HG02884 (cell line): Measurements from ENCODE around the gene METTL23.

Source experiments
- ATAC-seq: cut with Tn5 transposase; IDR thresholded peaks from one replicate; pipeline ENCODE4 v1.9.1; 2021; ENCODE audit warnings: mild to moderate bottlenecking, moderate library complexity; ENCODE audit not compliant: unreplicated experiment

METTL23 gene

DNA sequence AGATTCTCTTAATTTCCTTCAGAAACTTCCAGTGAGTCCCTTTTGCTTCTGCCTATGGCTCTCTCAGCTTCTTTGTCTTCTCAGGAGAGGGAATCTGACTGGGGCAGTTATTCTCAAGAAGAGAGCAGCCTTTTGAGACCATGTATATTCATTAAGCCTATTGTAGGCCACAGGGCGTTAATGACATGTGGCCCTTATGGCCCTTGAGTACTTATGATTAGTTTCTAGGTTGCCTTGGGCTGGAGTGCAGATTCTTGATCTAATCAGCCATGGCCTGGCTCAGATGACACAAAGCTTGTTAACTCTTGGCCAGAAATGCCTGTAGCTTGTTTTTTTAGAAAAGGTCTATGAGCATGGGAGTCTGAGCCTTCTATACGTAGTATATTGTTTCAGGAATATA is 28.6 kb downstream of the METTL23 start:
- ATAC-seq: no peak

DNA sequence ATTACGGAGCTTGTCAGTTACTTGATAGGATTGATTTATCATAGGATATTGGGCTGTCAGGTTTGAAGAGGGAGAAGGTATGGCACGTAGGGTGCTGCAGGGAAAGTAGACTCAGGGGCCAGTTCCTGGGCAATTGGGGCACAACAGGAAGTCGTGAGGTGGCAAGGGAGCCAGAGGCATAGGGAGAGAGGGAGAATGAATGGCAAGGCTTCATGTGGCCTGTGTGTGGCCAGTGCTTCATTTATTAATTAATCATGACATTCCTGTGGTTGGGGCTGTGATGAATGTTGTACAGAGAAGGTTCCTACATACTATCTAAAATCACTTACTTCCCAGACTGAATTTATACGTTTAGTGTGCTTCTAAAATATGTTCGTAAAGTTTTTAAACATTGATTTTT is 30.6 kb downstream of the METTL23 start:
- ATAC-seq: no peak

DNA sequence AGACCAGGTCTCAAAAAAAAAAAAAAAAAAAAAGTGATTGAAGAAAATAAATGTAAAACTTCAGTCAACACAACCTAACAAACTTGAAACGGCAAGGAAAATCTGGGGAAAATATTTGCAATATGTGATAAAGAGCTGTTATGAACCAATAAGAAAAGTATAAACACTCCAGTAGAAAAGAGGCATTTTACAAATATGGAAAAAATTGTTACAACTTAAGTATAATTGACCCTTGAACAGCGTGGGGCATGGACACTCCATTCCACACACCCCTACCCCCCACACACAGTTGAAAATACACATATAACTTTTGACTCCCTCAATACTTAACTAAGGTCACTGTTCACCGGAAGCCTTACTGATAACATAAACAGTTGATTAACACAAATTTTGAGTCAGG is 31.9 kb downstream of the METTL23 start:
- no peak for ATAC-seq

DNA sequence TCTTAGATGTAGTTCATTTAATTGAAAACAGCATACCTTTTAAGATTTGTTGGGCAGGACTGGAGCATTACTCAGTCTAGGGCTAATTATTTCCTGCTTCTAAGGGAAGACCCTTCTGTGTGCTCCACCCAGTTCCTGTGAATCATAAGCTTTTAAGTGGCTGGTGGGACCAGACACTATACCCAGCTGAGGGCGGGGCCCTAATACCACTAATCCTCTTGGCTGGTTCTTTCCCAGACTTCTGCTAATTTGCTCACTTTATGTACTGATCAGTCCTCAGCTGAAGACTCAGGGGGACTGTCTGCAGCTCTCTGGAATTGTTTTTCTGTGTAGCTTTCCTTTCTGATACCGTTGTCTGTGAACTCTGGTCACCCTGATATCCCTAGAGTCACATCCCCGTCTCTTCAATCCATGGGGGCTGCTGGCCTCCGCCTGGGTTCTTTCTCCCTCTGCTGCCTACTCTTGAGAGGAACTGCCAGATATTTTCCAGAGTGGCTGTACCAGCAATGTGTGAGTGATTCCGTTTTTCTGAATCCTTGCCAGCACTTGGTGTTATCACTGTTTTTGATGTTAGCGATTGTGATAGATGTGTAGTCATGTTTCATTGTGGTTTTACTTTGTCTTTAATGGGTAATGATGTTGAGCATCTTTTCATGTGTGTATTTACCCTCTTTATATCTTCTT is 46.3 kb downstream of the METTL23 start:
- ATAC-seq: no peak

DNA sequence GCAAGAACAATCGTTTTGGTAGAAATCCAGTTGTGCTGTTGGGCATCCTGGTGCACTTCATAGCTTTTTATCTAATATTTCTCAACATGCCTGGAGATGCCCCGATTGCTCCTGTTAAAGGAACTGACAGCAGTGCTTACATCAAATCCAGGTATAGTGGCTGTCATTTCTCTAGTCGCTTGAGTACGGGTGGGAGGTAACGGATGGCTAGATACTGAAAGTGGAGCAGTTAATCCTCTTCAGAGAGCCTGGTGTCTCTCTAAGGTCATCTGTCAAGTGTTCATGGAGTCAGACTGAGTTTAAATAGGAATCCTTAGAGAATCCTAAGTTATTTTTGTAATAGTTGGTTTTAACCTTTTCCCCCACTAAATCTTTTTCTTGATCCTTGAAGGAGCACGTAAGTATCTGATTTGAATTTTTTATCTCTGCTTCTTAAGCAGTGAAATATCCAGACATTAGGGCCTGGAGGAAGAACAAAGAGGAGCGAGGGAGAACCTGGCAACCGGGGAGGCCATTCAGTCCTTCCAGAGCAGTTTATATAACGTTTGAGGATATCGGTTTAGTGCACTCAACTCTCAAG is 48.5 kb downstream of the METTL23 start:
- no peak for ATAC-seq

DNA sequence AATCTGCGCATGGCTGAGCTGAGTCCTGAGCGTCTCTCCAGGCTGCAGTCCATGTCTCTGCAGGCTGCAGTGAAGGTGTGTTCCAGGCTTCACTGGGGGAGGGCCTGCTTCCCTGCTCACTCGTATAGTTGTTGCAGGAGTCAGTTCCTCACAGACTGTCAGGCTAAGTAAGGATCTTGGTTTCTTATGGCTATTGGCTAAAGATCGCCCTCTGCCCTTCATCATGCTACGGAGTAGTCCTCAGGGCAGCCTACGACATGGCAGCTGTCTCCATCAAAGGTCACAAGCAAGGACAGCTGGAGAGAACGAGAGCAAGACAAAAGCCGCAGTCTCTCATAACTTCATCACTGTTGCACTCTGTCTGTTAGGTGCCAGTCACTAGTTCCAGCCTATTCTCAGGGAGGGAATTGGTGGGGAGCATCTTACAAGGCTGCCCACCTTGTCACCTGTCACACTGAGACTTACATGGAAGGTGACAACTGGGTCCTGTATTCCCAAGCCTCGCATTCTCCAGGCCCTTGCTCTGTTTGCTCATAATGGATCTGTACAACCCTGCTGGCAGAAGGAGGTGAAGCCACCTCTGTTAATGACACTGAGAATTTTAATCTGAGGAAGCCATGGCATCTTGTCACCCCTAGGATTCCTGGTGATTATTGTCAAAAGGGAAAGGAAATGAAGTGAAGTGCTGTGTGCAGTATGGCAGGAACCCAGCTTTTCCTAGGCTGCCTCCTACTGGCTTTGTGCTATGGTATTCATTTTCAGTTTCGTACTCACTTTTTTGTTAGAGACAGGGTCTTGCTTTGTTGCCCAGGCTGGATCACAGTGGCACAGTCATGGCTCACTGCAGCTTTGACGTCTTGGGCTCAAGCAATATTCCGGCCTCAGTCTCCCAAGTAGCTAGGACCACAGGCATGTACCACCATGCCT is 54.7 kb downstream of the METTL23 start:
- ATAC-seq: no peak

DNA sequence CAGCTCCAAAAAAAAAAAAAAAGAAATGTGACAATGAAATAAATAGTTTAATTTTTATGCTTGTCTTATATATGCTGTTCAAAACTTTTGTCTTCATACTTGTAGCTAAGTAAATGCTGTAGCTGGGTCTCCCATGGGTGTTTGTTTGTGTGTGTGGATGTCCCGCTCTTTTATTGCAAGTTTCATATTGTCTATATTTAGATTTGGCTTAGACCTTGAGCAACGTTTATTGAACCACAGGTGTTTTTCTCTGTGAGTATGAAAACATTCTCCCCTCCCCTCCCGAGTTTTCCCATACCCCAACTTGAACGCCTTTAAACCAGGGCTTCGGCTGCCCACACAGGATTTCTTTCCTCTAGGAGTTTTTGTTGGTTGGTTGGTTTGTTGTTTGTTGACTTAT is 56.5 kb downstream of the METTL23 start:
- no peak for ATAC-seq
